ENCODE results near the gene SIM2.

GRCh38 chr21:36697060-36697850 is 1.7 kb upstream of the SIM2 start:
- TF ChIP-seq CTCF (IDR thresholded peaks at IDR 0.05; ENCODE audit: low read depth, low read length, poor library complexity, severe bottlenecking) = no peak
- TF ChIP-seq EZH2phosphoT487 (IDR thresholded peaks at IDR 0.05; ENCODE audit: borderline replicate concordance, low read length) = no peak

Data from DOHH2 (cell line).